Stimulated activated CD4-positive, alpha-beta T cell treated with anti-CD3 and anti-CD28 coated beads, TNF-alpha, amount 100 ng/mL, for 1 hour (primary cell): ENCODE data around the gene PRKG1.
"Not testable (repeated sequence)": the region's sequence is repeated elsewhere in the genome, so short reads cannot be mapped to it uniquely, and the experiment has no call there.

Source experiments
- DNase-seq, 3 donors: peaks; one replicate each; pipeline ENCODE4 v3.0.0-alpha.2; 2020; ENCODE audit warnings: low read depth in 3 of 3, low spot score in 1 of 3

PRKG1 gene

DNA sequence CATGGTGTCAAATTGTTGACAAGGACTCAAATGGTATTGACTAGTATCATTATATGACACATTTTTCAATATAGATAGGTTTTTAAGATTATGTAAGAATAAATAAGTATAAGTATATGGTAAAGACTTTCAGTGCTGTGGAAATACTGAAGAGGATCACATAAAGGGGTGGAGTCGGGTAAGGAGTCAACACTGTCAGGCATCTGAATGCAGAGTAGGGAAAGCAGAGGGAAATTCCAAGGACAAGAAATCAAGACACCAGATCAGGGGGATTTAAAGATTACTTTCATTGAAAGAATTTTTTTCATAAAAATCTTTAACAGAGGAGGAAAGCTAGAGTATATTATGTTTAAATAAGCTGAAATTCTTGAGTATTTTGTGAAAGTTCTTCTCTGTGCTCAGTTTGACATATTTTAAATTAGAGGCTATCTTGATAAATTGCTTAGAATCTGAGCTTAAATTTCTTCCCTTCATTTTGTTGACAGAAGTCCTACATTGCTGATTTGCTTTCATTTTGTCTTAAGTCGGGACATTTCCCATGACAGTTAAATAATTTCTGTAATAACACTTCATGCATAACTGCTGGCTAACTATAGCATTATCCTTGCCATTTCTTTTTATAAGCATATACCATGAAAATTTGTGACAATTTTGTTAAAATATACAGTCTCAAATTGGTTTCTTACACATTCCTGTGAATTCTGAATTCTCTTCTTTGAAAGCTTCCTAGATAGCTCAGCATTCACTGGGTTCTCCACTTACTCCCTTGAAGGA lies 244.3 kb downstream of the PRKG1 start:
- no peak for DNase-seq

DNA sequence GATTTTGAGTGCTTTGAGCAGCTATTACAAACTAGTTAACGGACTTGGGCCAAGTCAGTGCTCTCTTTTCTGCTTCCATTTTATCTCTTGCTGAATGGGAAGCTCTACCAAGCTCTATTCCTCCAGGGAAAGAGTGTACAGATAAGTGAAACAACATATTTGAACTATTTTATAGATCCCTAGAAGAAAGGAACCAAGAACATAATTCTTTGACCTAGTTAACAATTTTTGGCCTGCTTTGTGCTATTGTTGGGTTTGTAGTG lies 244.8 kb downstream of the PRKG1 start:
- no peak for DNase-seq

DNA sequence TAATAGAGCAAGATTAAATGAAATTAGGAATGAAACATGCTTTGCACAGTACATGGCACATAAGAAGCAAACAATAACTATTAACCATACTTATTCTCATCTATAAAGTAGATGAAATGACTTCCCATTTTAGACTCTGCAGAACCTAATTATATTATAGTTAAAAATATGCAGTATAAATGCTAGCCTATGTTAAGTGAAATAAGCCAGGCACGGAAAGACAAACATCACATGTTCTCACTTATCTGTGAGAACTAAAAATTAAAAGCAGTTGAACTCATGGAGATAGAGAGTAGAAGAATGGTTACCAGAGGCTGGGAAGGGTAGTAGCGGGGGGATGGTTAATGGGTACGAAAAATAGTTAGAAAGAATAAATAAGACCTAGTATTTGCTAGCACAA lies 247.0 kb downstream of the PRKG1 start:
- no peak for DNase-seq

DNA sequence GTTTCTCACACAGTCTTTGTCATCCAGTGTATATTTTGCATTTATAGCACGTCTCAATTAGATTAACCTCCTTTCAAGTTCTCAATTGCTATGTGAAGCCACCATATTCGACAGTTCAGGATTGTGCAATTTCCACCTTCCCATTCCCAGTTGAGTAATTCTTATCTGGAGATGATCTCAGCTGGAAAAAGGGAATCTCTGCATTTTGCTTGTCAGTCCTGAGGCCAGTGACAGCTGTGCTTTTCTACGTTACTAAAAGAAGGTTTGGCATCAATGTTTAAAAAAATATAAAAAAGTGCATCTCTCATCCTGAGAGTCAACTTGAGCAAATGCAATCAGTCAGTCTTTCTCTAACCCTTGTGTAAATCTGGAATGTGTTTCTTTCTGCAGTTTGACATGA lies 247.7 kb downstream of the PRKG1 start:
- no peak for DNase-seq

DNA sequence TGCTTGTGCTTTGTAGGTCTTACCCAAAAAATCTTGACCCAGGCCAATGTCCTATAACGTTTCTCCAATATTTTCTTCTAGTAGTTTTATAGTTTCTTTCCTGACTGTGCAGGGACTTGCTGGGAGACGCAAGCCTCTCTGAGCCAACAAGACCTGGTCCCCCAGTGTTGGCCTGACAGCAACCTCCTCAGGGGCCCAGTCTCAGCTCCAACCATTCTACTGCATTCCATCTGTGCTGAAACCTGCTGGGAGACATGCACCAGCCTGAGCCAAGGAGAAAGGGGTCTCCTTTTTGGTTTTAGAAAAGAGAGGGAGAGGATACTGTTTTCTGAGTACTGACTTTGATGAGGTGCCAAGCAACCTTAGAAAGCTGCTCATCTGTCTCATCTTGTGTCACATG lies 251.4 kb downstream of the PRKG1 start:
- no peak for DNase-seq

DNA sequence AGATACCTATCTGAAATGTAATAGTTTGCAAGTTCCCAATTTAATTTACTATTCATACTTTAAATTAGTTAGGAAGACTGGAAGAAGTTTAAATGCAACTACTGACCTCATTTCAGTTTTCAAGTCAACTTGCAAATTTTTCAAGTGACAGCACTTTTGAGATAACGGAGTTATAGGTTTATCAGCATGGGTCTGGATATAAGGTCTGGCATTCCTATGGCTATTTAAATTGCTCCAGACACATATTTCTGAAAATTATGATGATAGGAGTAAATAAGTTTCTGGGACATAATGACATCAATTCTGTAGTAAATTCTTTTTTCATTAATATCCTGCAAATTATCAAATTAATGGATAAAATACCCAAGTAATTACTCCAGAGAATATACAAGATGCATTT lies 251.9 kb downstream of the PRKG1 start:
- no peak for DNase-seq

DNA sequence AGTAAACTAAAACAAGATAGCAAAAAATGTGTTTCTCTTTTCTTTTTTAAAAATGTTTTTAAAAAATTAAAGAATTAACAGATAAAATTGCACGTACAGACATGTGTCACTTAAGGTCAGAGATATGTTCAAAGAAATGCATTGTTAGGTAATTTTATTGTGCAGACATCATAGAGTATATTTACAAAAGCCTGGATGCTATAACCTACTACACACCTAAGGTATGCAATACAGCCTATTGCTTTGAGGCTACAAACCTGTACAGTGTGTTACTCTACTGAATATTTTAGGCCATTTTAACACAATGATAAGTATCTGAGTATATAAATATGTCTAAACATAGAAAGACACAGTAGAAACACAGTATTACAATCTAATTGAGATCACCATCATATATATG lies 253.1 kb downstream of the PRKG1 start:
- no peak for DNase-seq

DNA sequence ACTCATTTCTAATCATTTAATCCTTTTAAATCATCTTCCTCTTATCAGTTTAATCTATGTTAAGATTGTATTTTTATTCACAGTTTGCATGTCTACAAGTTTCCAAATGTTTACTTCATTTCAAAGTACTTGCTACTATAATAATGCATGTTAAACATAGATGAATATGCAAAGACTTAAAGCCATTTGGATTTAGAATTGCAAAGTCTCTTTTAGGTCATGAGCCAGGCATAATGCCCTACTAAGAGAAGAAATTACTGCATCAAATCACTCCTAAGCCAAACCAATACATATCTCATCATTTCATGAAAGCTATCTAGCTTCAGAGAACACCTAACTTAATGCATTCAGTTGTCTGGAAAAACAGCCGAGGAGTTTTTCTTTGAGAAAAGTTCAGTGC lies 266.1 kb downstream of the PRKG1 start:
- no peak for DNase-seq

DNA sequence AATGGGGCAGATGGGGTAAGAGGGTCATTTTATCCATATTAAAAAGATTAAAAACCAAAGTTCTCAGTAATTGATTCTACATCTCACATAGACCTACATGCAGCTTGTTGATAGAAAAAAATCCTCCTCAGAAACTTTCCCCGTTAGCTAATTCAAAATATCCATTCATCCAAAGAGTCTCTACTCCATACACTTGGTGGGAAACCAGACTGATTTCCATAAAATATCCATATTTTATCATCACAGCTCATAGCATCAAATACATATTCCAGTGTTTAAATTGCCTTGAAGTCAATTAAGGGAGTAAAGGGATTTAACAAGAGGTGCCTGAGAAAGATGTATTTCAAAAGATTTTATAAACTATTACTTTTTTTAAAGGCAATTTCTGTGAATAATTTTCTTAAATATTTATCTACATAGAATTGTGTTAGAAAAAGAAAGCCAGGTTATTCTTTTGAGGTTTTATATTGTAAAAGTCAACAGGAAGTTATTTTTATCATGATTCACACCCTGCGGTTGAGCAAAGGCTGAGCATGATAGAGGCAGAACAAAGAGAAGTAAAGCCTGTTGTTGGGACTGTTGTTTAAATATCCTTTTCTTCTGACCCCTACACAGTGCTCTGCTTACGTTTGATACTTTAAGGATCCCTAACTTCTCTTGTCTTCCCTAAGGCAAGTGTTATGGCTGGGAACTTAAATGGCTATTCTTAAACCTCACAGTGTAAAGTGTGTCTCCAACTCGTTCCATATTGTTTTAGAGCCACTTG lies 266.7 kb downstream of the PRKG1 start:
- DNase-seq = no peak

DNA sequence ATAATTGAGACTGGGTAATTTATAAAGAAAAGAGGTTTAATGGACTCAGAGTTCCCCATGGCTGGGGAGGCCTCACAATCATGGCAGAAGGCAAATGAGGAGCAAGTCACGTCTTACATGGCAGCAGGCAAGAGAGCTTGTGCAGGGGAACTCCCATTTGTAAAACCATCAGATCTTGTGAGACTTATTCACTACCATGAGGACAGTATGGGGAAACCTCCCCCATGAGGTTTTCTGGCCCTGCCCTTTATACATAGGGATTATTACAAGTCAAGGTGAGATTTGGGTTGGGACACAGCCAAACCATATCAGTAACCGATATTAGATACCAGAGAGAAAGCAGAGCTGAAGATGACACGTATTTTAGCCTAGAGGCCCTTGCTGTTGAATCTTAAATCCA lies 267.5 kb downstream of the PRKG1 start:
- not testable (repeated sequence) for DNase-seq

DNA sequence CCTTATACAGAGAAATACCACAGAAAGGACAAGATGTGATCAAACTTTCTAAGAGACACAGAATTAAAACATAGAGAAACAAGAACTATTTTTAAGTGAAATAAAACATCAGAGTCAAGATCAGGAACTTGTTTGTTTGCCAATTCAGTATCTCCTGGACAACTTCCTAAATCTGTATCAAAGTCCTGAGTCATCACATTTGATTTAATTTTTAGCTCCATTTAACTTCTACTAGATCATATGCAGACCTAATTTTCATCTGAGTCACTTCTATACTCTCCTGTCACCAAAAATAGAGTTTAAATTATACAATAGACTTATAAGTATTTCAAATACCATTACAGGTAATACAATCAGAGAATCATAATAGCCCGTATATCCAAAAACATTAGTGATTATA lies 268.1 kb downstream of the PRKG1 start:
- no peak for DNase-seq

DNA sequence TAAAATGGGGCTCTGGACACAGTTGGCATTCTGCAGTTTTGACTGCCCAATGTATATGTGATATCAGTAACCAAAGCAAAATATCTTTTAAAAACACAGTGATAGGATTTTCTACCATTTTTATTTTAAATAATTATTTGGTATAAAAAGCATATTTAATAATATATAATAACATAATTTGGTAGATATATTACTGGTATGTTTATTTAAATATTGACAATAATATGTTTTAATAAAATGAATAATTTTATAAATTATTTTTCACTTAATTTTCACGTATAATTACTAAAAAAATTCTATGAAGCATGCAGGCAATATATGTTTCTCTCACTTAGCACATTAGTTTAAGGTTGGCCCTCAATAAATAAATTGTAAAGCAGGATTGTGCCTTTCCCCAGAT lies 269.1 kb downstream of the PRKG1 start:
- no peak for DNase-seq

DNA sequence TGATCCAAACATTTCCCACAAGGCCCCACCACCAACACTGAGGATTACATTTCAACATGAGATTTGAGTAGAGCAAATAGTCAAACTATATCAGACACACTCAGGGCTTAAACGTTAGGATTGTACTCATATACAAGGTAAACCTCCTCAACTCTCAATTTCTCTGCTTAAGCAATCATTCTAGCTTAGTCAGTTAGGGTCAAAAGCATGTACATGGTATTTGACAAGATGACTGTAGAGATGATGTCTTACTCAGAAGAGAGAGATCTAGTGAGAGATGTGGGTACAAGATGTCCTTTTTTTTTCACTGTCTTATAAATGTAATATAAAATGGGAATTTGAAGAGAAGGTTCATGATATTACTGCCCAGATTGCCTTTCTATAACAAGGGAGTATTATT lies 270.1 kb downstream of the PRKG1 start:
- no peak for DNase-seq

DNA sequence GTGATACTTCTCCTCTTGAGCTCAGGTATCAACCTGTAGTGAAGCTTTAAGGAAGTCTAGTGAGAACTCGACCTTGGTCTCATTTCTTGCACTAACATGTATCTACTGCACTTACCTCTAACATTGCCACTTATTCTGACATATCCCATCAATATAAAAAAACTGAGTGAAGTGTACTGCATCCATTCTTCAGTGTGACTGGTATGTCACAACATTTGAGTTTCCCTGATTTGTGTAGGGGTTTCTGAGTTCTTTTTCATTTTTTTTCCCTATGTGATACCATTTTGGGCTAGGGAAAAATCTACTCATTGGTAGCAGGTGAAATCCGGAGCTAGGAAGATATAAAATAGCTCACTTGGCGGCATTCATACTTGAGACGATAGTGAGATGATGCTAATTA lies 274.3 kb downstream of the PRKG1 start:
- no peak for DNase-seq

DNA sequence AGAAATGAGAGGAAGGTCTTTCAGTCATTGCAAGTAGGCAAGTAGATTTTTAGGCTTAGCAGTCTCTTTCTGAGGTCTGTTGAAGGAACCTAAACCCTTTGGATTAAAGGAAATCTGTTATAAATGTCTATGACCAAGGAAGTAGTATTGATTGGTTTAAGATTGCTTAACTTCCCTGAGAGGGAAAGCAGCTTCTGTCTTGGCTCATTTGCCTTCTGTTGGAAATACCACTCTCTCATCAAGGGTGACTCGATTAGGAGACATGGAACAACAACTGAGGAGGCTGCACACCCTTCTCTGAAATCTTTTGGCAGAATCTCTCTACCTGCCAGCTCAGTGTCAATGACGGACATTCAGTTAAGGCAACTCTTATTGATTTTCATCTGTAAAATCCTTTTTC lies 282.9 kb downstream of the PRKG1 start:
- DNase-seq = no peak

DNA sequence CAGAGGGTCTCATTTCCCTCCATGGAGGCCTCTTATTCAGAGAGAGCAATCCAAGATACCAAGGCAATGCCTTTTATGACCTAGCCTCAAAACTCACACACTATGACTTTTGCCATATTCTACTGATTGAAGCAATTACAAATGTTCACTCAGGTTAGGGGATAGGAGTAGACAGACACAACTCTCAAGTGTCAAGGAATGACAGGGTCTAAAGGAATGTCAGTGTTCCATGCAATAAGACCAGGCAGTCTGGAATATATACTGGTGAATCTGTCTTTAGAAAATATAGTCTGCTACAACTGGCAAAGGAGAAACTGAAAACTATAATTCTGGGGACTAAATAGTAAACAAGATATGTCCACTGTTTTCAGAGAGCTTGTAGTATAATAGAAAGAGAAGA lies 283.9 kb downstream of the PRKG1 start:
- DNase-seq = no peak

DNA sequence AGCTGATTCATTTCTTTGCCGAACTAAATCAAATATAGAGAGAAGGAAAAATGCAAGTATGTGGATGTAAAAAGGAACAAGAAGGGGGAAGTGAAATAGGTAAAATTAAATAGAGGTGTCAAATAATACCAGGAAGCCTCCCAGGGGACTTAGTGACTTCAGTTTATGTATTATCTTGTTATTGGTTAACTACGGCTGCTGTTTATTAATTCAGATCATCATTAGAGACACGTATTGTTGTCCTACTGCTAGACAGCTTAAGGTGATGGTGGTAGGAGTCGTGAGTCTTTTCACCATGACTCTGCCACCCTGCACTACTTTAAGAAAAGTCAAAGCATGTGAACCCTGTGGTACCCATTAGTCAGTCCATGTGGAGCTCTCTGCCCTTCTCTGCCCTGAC lies 289.1 kb downstream of the PRKG1 start:
- DNase-seq = no peak

DNA sequence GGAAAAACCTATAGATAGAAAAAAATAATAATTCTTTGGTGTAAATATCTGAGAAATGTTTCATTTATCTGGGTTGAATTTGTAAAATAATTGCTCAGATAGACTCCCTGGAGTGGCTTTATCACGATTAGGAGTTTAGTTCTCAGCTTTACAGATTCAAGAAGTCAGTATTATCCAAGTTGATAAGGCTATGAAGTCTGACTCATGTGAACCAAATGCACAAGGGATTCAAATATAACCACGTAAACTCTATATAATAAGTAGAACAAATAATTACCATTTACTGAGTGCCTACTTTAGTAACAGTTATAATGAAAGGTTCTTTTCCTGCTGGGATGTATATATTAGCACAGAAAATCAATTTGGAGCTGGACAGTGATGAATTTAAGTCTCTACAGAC lies 290.4 kb downstream of the PRKG1 start:
- DNase-seq = no peak

DNA sequence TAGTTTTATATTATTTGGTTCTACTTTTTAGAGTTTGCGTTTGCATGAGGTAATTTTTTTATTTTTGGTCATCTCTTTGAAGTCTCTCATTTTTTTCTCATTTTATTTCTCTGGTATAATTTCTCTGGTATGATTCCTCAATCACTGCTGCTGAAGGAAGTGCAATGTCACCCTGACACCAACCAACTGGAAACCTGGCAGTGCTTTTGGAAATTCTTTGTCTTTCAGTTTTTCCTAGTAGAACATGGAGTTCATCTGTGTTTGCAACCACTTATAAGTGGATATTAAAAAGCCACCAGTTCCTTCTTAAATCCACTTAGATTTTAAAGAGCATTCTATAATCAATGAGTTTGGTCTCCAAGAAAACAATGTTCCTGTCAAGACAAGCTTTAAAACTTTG lies 291.8 kb downstream of the PRKG1 start:
- no peak for DNase-seq

DNA sequence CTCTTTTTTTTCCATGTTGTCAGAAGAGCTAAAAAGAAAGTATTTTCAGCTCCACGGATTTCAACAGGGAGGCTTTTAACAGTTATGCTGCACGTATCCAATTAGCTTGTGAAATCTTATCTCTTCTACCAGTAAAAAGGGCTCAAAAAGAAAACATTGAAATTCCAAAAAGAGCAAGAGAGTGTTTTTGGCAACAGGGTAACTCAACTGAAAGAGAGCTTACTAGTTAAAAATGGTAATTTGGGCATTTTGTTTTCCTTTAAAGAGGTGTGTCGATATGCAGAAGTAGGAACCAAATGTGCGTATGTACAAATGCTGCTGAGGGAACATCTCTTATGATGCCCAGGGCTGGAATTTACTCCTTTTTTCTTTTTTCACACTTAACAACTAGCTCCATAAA lies 292.8 kb downstream of the PRKG1 start:
- DNase-seq = no peak

DNA sequence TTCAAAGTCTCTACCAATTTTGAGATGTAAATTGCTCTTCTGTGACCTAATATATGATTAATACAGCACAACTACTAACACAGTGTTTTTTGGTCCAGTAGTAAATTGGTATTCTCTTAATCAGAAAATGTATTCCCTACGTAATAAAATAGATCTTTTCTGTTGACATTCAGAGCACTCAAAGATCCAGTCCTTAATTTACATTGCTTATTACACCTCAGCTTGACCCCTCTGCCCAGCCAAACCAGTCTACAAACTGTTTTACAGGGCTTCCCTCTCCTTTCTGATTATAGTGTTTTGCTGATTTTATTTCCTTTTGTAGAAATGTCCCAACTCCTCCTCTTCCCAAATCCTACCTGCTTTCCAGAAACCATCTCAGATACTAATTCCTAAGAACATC lies 293.4 kb downstream of the PRKG1 start:
- no peak for DNase-seq

DNA sequence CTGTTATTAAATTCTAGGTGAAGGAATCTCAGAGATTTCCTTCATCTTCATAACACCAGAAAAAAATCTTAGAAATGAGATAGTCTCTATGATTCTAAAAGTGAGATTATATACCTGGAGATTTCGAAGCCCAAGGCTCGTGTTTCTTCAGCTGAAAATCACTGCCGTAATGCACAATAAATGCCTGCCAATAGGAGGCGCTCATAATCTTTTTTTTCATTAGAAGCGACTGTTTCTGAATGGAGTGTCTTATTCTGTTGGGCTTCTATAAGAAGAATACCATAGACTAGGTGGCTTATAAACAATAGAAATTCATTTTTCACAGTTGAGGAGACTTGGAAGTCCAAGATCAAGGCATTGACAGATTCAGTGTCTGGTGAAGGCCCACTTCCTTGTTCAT lies 294.7 kb downstream of the PRKG1 start:
- DNase-seq = no peak

DNA sequence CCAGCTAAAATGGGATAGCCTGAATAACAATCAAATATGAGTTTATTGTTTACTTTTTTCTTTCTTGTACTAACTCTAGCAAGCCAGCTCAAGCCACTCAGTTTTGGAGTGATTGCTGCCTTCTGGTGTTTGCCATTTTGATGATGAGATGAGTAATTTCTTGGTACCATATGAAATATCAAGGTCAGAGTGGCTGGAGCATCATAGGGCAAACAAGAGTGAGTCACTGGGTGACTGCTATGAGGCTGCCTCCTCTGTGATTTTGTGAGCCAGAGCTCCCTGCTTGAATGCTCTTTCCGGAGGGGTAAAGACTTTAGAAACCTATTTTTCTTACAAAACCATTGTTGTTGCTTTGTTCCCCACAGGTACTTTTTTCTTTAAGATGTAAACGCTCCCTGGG lies 295.6 kb downstream of the PRKG1 start:
- DNase-seq = no peak
